ENCODE results near the gene TFDP3.

GRCh38 chrX:133177202-133177601, 41.0 kb downstream of the TFDP3 start:
- TF ChIP-seq CTCF (IDR thresholded peaks at IDR 0.05) (no peak), POLR2A (IDR thresholded peaks at IDR 0.05) (no peak)
